ENCODE data around the gene SLC2A6. TPM values are rescaled to one million over a fixed set of nuclear protein-coding genes. Genes with fewer than 3 reads are reported as not detected.

Gene SLC2A6
- polyA plus RNA-seq, 4 donors = 0.89 to 2.5 (median 1.5) TPM

DNA sequence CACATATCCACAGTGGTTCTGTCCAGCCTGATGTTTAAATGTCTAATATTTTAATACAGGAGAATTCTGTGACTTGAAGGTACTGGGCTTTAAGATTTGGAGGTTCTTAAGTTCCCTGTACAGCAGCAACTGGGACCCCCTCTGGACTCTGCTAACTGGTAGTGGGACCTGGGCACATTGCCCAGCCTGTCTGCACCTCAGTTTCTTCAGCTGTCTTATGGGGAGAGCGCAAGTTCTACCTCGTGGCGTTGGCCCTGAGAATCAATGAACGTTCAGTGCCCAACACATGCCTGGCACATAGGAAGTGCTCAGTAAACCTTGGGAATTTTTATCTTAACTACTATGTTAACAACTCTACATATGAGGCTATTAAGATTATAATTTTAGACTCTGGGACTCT lies 1.4 kb downstream of the SLC2A6 start:
- Histone ChIP-seq H3K27me3 (ENCODE audit: control insufficient read depth in 3 of 3, insufficient read depth in 3 of 3, low read length in 3 of 3) (peaks cover 0 to 31% (median 0%) of the 10 kb centered on the region in 3 donors), H3K9me3 (ENCODE audit: control insufficient read depth in 2 of 2, insufficient read depth in 1 of 2, low read depth in 1 of 2, low read length in 1 of 2) (no peaks in the 10 kb centered on the region), H3K4me3 (ENCODE audit: low read depth in 1 of 3, low read length in 3 of 3) (no peak overlapping the region), H3K27ac (ENCODE audit: low read depth in 1 of 3, low read length in 2 of 3) (no peak overlapping the region), H3K4me1 (ENCODE audit: control insufficient read depth in 3 of 3, insufficient read depth in 2 of 3, low read depth in 1 of 3, low read length in 2 of 3) (peaks cover 0 to 8% (median 0%) of the 10 kb centered on the region in 3 donors), H3K36me3 (ENCODE audit: control insufficient read depth in 3 of 3, insufficient read depth in 2 of 3, low read depth in 1 of 3, low read length in 3 of 3) (no peaks in the 10 kb centered on the region)
- no peak for FAIRE-seq
- DNase-seq = no peak
- WGBS, 3 donors = 67 to 88% (median 72%) methylated on average over 4 of the region's 4 CpGs

GRCh38 chr9:133476941-133477340 lies 2.0 kb downstream of the SLC2A6 start:
- no peak for DNase-seq
- WGBS, 3 donors = 91 to 96% (median 93%) methylated on average over 20 to 21 of the region's 21 CpGs

GRCh38 chr9:133476036-133476931 lies 2.6 kb downstream of the SLC2A6 start:
- Histone ChIP-seq H3K4me3 (ENCODE audit: low read depth in 1 of 3, low read length in 3 of 3) (no peak overlapping the region), H3K36me3 (ENCODE audit: control insufficient read depth in 3 of 3, insufficient read depth in 2 of 3, low read depth in 1 of 3, low read length in 3 of 3) (no peaks in the 10 kb centered on the region), H3K9me3 (ENCODE audit: control insufficient read depth in 2 of 2, insufficient read depth in 1 of 2, low read depth in 1 of 2, low read length in 1 of 2) (no peaks in the 10 kb centered on the region), H3K4me1 (ENCODE audit: control insufficient read depth in 3 of 3, insufficient read depth in 2 of 3, low read depth in 1 of 3, low read length in 2 of 3) (peaks cover 0 to 8% (median 0%) of the 10 kb centered on the region in 3 donors), H3K27me3 (ENCODE audit: control insufficient read depth in 3 of 3, insufficient read depth in 3 of 3, low read length in 3 of 3) (peaks cover 0 to 28% (median 0%) of the 10 kb centered on the region in 3 donors), H3K27ac (ENCODE audit: low read depth in 1 of 3, low read length in 2 of 3) (no peak overlapping the region)
- DNase-seq (no peak), FAIRE-seq (no peak)
- 79 to 86% (median 83%) methylated on average over 27 of the region's 27 CpGs for WGBS, 3 donors

More at GRCh38 chr9:133476941-133477340, 2.0 kb downstream of the SLC2A6 start:
- H3K27me3 ChIP-seq (ENCODE audit: control insufficient read depth in 3 of 3, insufficient read depth in 3 of 3, low read length in 3 of 3) = peaks cover 0 to 28% (median 0%) of the 10 kb centered on the region in 3 donors
- H3K4me3 ChIP-seq (ENCODE audit: low read depth in 1 of 3, low read length in 3 of 3) = no peak overlapping the region
- no peak overlapping the region for H3K27ac ChIP-seq (ENCODE audit: low read depth in 1 of 3, low read length in 2 of 3)
- FAIRE-seq = no peak
- H3K9me3 ChIP-seq (ENCODE audit: control insufficient read depth in 2 of 2, insufficient read depth in 1 of 2, low read depth in 1 of 2, low read length in 1 of 2) = no peaks in the 10 kb centered on the region
- H3K4me1 ChIP-seq (ENCODE audit: control insufficient read depth in 3 of 3, insufficient read depth in 2 of 3, low read depth in 1 of 3, low read length in 2 of 3) = peaks cover 0 to 8% (median 0%) of the 10 kb centered on the region in 3 donors
- no peaks in the 10 kb centered on the region for H3K36me3 ChIP-seq (ENCODE audit: control insufficient read depth in 3 of 3, insufficient read depth in 2 of 3, low read depth in 1 of 3, low read length in 3 of 3)

GRCh38 chr9:133475292-133476012 lies 3.4 kb downstream of the SLC2A6 start:
- Histone ChIP-seq H3K27me3 (ENCODE audit: control insufficient read depth in 3 of 3, insufficient read depth in 3 of 3, low read length in 3 of 3) (peaks cover 0 to 26% (median 0%) of the 10 kb centered on the region in 3 donors), H3K4me3 (ENCODE audit: low read depth in 1 of 3, low read length in 3 of 3) (no peak overlapping the region), H3K9me3 (ENCODE audit: control insufficient read depth in 2 of 2, insufficient read depth in 1 of 2, low read depth in 1 of 2, low read length in 1 of 2) (no peaks in the 10 kb centered on the region), H3K4me1 (ENCODE audit: control insufficient read depth in 3 of 3, insufficient read depth in 2 of 3, low read depth in 1 of 3, low read length in 2 of 3) (peaks cover 0 to 8% (median 0%) of the 10 kb centered on the region in 3 donors), H3K36me3 (ENCODE audit: control insufficient read depth in 3 of 3, insufficient read depth in 2 of 3, low read depth in 1 of 3, low read length in 3 of 3) (peaks cover 0 to 2% (median 0%) of the 10 kb centered on the region in 3 donors), H3K27ac (ENCODE audit: low read depth in 1 of 3, low read length in 2 of 3) (no peak overlapping the region)
- DNase-seq (no peak), FAIRE-seq (no peak)
- 89 to 90% (median 89%) methylated on average over 27 of the region's 27 CpGs for WGBS, 3 donors

DNA sequence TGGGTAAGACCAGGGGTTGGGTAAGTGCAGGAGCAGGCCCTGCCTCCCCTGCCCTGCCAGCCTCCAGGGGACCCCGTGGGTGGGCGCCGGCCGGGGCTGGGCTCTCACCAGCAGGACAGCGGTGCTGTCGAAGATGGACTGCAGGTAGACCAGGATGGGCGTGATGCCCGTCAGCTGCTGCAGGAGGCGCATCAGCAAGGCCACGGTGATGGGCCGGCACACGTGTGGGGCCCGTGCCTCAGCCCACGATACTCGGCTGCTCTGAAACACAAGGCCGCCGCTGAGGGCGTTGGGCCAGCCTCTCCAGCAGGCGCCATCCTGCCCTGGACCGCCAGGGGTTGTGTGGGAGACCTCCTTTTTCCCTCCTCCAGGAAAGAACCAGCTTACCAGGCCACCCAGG lies 4.0 kb downstream of the SLC2A6 start:
- Histone ChIP-seq H3K4me1 (ENCODE audit: control insufficient read depth in 3 of 3, insufficient read depth in 2 of 3, low read depth in 1 of 3, low read length in 2 of 3) (peaks cover 0 to 8% (median 0%) of the 10 kb centered on the region in 3 donors), H3K4me3 (ENCODE audit: low read depth in 1 of 3, low read length in 3 of 3) (no peak overlapping the region), H3K27ac (ENCODE audit: low read depth in 1 of 3, low read length in 2 of 3) (no peak overlapping the region), H3K36me3 (ENCODE audit: control insufficient read depth in 3 of 3, insufficient read depth in 2 of 3, low read depth in 1 of 3, low read length in 3 of 3) (peaks cover 0 to 4% (median 0%) of the 10 kb centered on the region in 3 donors), H3K9me3 (ENCODE audit: control insufficient read depth in 2 of 2, insufficient read depth in 1 of 2, low read depth in 1 of 2, low read length in 1 of 2) (no peaks in the 10 kb centered on the region), H3K27me3 (ENCODE audit: control insufficient read depth in 3 of 3, insufficient read depth in 3 of 3, low read length in 3 of 3) (peaks cover 0 to 20% (median 0%) of the 10 kb centered on the region in 3 donors)
- WGBS, 3 donors = 61 to 79% (median 79%) methylated on average over 14 to 20 of the region's 20 CpGs
- FAIRE-seq = no peak
- no peak for DNase-seq

DNA sequence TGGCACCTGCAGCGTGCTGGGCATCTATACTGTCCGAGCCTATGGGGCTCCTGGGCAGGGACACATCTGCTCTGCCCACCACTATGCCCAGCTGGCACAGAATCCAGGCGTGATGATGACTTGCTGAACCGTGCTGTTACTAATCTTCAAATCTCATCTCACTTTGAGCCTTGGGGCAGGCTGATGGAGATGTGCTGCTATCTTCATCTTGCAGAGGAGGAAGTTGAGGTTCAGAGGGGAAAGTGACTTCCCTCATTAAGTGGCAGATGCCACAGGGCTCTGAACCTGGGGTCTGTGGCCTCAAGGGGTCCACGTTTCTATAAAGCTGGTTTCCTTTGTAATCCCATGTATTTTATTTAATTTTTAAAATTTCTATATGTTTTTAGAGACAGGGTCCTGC lies 4.7 kb downstream of the SLC2A6 start:
- Histone ChIP-seq H3K4me3 (ENCODE audit: low read depth in 1 of 3, low read length in 3 of 3) (no peak overlapping the region), H3K4me1 (ENCODE audit: control insufficient read depth in 3 of 3, insufficient read depth in 2 of 3, low read depth in 1 of 3, low read length in 2 of 3) (peaks cover 0 to 5% (median 0%) of the 10 kb centered on the region in 3 donors), H3K36me3 (ENCODE audit: control insufficient read depth in 3 of 3, insufficient read depth in 2 of 3, low read depth in 1 of 3, low read length in 3 of 3) (peaks cover 0 to 10% (median 0%) of the 10 kb centered on the region in 3 donors), H3K9me3 (ENCODE audit: control insufficient read depth in 2 of 2, insufficient read depth in 1 of 2, low read depth in 1 of 2, low read length in 1 of 2) (no peaks in the 10 kb centered on the region), H3K27ac (ENCODE audit: low read depth in 1 of 3, low read length in 2 of 3) (no peak overlapping the region), H3K27me3 (ENCODE audit: control insufficient read depth in 3 of 3, insufficient read depth in 3 of 3, low read length in 3 of 3) (peaks cover 0 to 13% (median 0%) of the 10 kb centered on the region in 3 donors)
- FAIRE-seq = no peak
- no peak for DNase-seq
- 50 to 61% (median 55%) methylated on average over 5 of the region's 5 CpGs for WGBS, 3 donors

DNA sequence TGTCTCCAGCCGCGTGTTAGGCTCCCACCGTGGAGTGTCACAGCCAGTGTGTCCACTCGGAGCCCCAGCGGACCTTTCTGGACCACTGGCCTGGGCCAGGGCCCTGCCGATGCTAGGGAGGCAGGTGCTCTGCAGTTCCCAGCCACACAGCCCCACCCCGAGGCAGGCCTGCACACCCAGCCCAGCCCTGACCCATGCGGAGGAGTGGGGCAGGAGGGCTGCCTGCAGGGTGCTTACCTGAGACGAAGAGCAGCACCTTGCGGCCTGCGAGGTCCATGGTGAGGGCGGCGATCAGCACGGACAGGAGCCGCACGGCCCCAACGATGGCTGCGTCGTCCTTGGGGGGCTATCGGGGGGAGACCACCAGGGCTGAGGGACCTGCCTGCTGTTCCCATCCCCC lies 5.2 kb downstream of the SLC2A6 start:
- 84 to 89% (median 88%) methylated on average over 20 of the region's 20 CpGs for WGBS, 3 donors

DNA sequence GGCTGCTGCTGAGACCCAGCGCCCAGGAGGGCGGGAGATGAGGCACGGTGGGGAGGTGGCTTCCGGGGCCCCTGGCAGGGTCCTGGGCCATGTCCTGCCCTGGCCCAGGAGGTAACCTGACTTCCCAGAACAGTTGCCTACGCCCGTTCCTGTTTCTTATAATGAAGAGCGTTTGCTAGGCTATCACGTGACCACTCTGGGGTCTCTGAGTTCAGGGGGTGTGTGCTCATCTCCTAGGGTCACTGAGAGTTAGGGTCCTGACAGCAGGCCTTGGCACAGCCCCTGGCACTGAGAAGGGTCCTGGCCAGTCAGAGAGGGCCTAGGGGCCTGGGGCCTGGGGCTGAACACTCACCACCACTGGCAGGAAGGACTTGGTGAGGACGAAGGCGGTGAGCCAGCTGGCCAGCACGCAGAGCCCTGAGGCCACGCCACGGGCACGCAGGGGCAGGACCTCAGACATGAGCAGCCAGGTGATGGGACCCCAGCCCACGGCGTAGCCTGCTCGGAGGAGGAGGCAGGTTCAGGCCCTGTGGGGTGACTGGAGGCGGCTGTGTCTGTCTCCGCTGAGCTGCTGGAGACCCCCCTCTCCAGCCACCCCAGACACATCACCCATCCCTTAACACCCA lies 6.0 kb downstream of the SLC2A6 start:
- Histone ChIP-seq H3K27me3 (ENCODE audit: control insufficient read depth in 3 of 3, insufficient read depth in 3 of 3, low read length in 3 of 3) (peaks cover 0 to 1% (median 0%) of the 10 kb centered on the region in 3 donors), H3K9me3 (ENCODE audit: control insufficient read depth in 2 of 2, insufficient read depth in 1 of 2, low read depth in 1 of 2, low read length in 1 of 2) (no peaks in the 10 kb centered on the region), H3K4me1 (ENCODE audit: control insufficient read depth in 3 of 3, insufficient read depth in 2 of 3, low read depth in 1 of 3, low read length in 2 of 3) (no peaks in the 10 kb centered on the region), H3K27ac (ENCODE audit: low read depth in 1 of 3, low read length in 2 of 3) (no peak overlapping the region), H3K36me3 (ENCODE audit: control insufficient read depth in 3 of 3, insufficient read depth in 2 of 3, low read depth in 1 of 3, low read length in 3 of 3) (peaks cover 0 to 22% (median 0%) of the 10 kb centered on the region in 3 donors), H3K4me3 (ENCODE audit: low read depth in 1 of 3, low read length in 3 of 3) (no peak overlapping the region)
- DNase-seq (no peak), FAIRE-seq (no peak)
- WGBS, 3 donors = 47 to 73% (median 55%) methylated on average over 15 to 19 of the region's 19 CpGs

More for the DNA sequence above, 5.2 kb downstream of the SLC2A6 start:
- Histone ChIP-seq H3K27me3 (ENCODE audit: control insufficient read depth in 3 of 3, insufficient read depth in 3 of 3, low read length in 3 of 3) (peaks cover 0 to 10% (median 0%) of the 10 kb centered on the region in 3 donors), H3K4me3 (ENCODE audit: low read depth in 1 of 3, low read length in 3 of 3) (no peak overlapping the region), H3K4me1 (ENCODE audit: control insufficient read depth in 3 of 3, insufficient read depth in 2 of 3, low read depth in 1 of 3, low read length in 2 of 3) (peaks cover 0 to 4% (median 0%) of the 10 kb centered on the region in 3 donors), H3K27ac (ENCODE audit: low read depth in 1 of 3, low read length in 2 of 3) (no peak overlapping the region), H3K9me3 (ENCODE audit: control insufficient read depth in 2 of 2, insufficient read depth in 1 of 2, low read depth in 1 of 2, low read length in 1 of 2) (no peaks in the 10 kb centered on the region), H3K36me3 (ENCODE audit: control insufficient read depth in 3 of 3, insufficient read depth in 2 of 3, low read depth in 1 of 3, low read length in 3 of 3) (peaks cover 0 to 14% (median 0%) of the 10 kb centered on the region in 3 donors)
- DNase-seq (no peak), FAIRE-seq (no peak)

Data from small intestine (tissue), 7 donors.